ENCODE results near the gene PKIB.

PKIB gene

GRCh38 chr6:122666418-122666817 is 56.2 kb downstream of the PKIB start:
- DNase-seq, result no peak
- TF ChIP-seq GATA1 (IDR thresholded peaks at IDR 0.05; ENCODE audit: low read depth, low read length), result no peak
- TF ChIP-seq POLR2A (IDR thresholded peaks at IDR 0.05; ENCODE audit: low read length), result no peak

GRCh38 chr6:122669418-122669817 is 59.2 kb downstream of the PKIB start:
- TF ChIP-seq POLR2A (IDR thresholded peaks at IDR 0.05; ENCODE audit: low read length) (no peak), GATA1 (IDR thresholded peaks at IDR 0.05; ENCODE audit: low read depth, low read length) (no peak)
- no peak for DNase-seq

DNA sequence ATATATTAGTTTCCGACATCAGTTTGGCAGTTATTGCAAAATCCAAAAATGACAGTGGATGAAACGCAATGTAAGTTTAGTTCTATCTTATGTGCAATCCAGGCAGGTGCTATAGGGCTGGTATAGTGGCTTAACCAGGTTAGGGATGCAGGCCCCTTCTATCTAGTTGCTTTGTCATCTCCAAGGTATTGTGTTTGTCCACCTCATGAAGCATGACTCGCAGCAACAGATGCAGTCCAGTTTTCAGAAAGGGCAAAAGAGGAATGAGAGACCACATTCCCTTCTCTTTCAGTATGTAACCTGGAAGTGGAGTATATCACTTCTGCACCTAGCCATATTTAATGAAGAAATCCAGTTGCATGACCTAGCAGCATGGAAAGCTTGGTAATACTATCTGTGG is 59.7 kb downstream of the PKIB start:
- DNase-seq, result no peak
- TF ChIP-seq GATA1 (IDR thresholded peaks at IDR 0.05; ENCODE audit: low read depth, low read length), result no peak
- TF ChIP-seq POLR2A (IDR thresholded peaks at IDR 0.05; ENCODE audit: low read length), result no peak

DNA sequence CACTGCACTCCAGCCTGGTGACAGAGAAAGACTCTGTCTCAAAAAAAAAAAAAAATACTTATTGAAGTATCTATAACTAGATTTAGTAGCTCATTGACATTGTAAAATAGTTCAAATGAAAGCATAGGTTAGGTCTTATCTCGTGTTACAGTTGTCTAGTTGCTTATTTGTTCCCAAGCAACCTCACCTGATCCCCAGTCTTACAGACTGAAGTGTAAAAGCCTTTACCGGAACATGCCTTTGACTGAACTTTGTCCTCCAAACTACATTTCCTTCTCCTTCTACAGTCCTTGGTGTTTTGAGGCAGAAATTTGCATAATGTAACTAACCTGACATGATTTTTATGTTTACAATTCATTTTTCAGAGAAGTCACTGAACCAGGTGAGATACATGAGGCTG is 61.0 kb downstream of the PKIB start:
- no peak for DNase-seq
- no peak for TF ChIP-seq POLR2A (IDR thresholded peaks at IDR 0.05; ENCODE audit: low read length)
- TF ChIP-seq GATA1 (IDR thresholded peaks at IDR 0.05; ENCODE audit: low read depth, low read length), result no peak

GRCh38 chr6:122673343-122673961 is 63.2 kb downstream of the PKIB start:
- DNase-seq, result no peak
- TF ChIP-seq GATA1 (IDR thresholded peaks at IDR 0.05; ENCODE audit: low read depth, low read length) (no peak), POLR2A (IDR thresholded peaks at IDR 0.05; ENCODE audit: low read length) (no peak)

- no peak for DNase-seq
- TF ChIP-seq GATA1 (IDR thresholded peaks at IDR 0.05; ENCODE audit: low read depth, low read length) (no peak), POLR2A (IDR thresholded peaks at IDR 0.05; ENCODE audit: low read length) (no peak)
Measured at GRCh38 chr6:122676146-122676545, 65.9 kb downstream of the PKIB start.

DNA sequence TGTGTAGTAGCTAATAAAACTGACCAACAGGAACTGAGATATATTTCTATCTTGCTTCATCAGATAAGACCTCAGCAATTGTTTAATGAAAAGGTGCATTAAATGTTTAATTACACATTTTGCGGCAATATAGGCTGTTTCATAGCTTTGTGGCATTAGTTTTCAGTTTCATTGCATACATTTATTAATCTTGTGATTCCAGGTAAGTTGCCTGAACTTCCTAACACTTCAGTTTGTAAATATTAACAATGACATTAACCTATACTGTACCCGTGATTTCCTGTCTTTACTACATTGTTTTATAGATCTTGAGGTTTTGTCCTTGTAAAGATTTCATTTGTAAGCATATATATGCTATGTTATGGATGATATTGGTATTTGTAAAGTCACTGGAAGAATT is 66.5 kb downstream of the PKIB start:
- DNase-seq, result no peak
- TF ChIP-seq POLR2A (IDR thresholded peaks at IDR 0.05; ENCODE audit: low read length) (no peak), GATA1 (IDR thresholded peaks at IDR 0.05; ENCODE audit: low read depth, low read length) (no peak)

- TF ChIP-seq POLR2A (IDR thresholded peaks at IDR 0.05; ENCODE audit: low read length) (no peak), GATA1 (IDR thresholded peaks at IDR 0.05; ENCODE audit: low read depth, low read length) (no peak)
- DNase-seq, result no peak
Measured at GRCh38 chr6:122677406-122677805, 67.2 kb downstream of the PKIB start.

GRCh38 chr6:122678841-122679240 is 68.6 kb downstream of the PKIB start:
- TF ChIP-seq GATA1 (IDR thresholded peaks at IDR 0.05; ENCODE audit: low read depth, low read length) (no peak), POLR2A (IDR thresholded peaks at IDR 0.05; ENCODE audit: low read length) (no peak)
- DNase-seq, result no peak

DNA sequence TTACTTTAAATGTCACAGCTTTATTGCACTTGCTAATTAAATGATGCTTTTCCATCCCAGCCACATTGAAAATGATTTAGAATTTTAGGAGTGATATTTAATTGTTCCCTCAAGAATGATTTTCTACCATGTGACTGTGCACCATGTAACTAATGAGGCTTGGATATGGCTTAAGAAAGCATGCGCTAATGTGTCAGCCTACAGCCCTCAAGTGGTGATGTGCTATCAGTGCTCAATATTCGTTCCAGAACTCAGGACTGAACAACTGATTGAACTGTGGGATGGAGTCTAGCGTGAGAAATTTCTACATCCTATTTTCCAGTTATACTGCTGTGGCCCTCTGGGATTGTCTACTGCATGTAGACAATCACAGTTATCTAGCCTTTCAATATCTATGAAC is 71.5 kb downstream of the PKIB start:
- TF ChIP-seq POLR2A (IDR thresholded peaks at IDR 0.05; ENCODE audit: low read length) (no peak), GATA1 (IDR thresholded peaks at IDR 0.05; ENCODE audit: low read depth, low read length) (no peak)

GRCh38 chr6:122683989-122684651 is 73.9 kb downstream of the PKIB start:
- no peak for DNase-seq
- no peak for TF ChIP-seq POLR2A (IDR thresholded peaks at IDR 0.05; ENCODE audit: low read length)
- no peak for TF ChIP-seq GATA1 (IDR thresholded peaks at IDR 0.05; ENCODE audit: low read depth, low read length)

More for the DNA sequence above, 71.5 kb downstream of the PKIB start:
- no peak for DNase-seq

GRCh38 chr6:122692175-122692598 is 82.0 kb downstream of the PKIB start:
- DNase-seq, result no peak
- TF ChIP-seq POLR2A (IDR thresholded peaks at IDR 0.05; ENCODE audit: low read length) (no peak), GATA1 (IDR thresholded peaks at IDR 0.05; ENCODE audit: low read depth, low read length) (no peak)

- no peak for DNase-seq
- no peak for TF ChIP-seq GATA1 (IDR thresholded peaks at IDR 0.05; ENCODE audit: low read depth, low read length)
- TF ChIP-seq POLR2A (IDR thresholded peaks at IDR 0.05; ENCODE audit: low read length), result no peak
Measured at GRCh38 chr6:122692807-122693580, 82.8 kb downstream of the PKIB start.

GRCh38 chr6:122694075-122694474 is 83.9 kb downstream of the PKIB start:
- DNase-seq, result no peak
- TF ChIP-seq GATA1 (IDR thresholded peaks at IDR 0.05; ENCODE audit: low read depth, low read length), result no peak
- TF ChIP-seq POLR2A (IDR thresholded peaks at IDR 0.05; ENCODE audit: low read length), result no peak

Measured in erythroblast (primary cell).